Esophagus muscularis mucosa (tissue), 4 donors: ENCODE results near the gene FAM120B. TPM values are rescaled to one million over a fixed set of nuclear protein-coding genes. Genes with fewer than 3 reads are reported as not detected.
A peak's percentile ranks its signal among the peaks of the same experiment; 100 is the strongest.

Experiments used
- DNase-seq: peaks from one replicate; pipeline ENCODE4 v3.0.0-alpha.2; 2017; ENCODE audit errors: extremely low spot score
- H3K27ac ChIP-seq, 4 donors: fragments of 200-600 bp; sonication (generic); replicated peaks in 1 of 4; 1 replicate in 3 of 4; 2 replicates in 1 of 4; pipeline ENCODE4 v1.5.1; 2016 to 2019; ENCODE audit warnings: mild to moderate bottlenecking in 1 of 4
- H3K27me3 ChIP-seq, 4 donors: fragments of 200-600 bp; sonication (generic); one replicate each; pipeline versions ENCODE4 v1.5.1 to v1.6.0; 2016 to 2019
- H3K36me3 ChIP-seq, 4 donors: fragments of 200-600 bp; sonication (generic); one replicate each; pipeline ENCODE4 v1.5.1; 2016 to 2019
- H3K4me1 ChIP-seq, 4 donors: fragments of 200-600 bp; sonication (generic); one replicate each; pipeline ENCODE4 v1.5.1; 2016 to 2019
- H3K4me3 ChIP-seq, 4 donors: fragments of 200-600 bp; sonication (generic); 1 replicate in 2 of 4; 2 replicates in 2 of 4; pipeline ENCODE4 v1.5.1; 2016 to 2019; ENCODE audit warnings: mild to moderate bottlenecking in 4 of 4, moderate library complexity in 1 of 4
- H3K9me3 ChIP-seq, 4 donors: fragments of 200-600 bp; sonication (generic); 1 replicate in 3 of 4; 2 replicates in 1 of 4; pipeline ENCODE4 v1.5.1; 2016 to 2019
- CTCF ChIP-seq, 3 experiments: fragments of 200-600 bp in 2 of 3; fragments of 450-650 bp in 1 of 3; sonication (generic) in 2 of 3; IDR thresholded peaks; one replicate each; pipeline ENCODE4 v1.5.1; 2017 to 2019; ENCODE audit warnings: antibody characterized with exemption in 3 of 3, mild to moderate bottlenecking in 2 of 3, moderate library complexity in 1 of 3
- EP300 ChIP-seq: sonication (generic); formaldehyde crosslinking; IDR thresholded peaks from one replicate; pipeline ENCODE4 v1.6.1; 2017; ENCODE audit warnings: antibody characterized with exemption
- POLR2A ChIP-seq: fragments of 450-650 bp; IDR thresholded peaks from one replicate; pipeline ENCODE4 v1.6.1; 2017; ENCODE audit warnings: antibody characterized with exemption, moderate library complexity, mild to moderate bottlenecking, low read depth
- POLR2AphosphoS5 ChIP-seq, 2 donors: sonication (generic); formaldehyde crosslinking; IDR thresholded peaks; one replicate each; pipeline ENCODE4 v1.6.1; 2017; ENCODE audit warnings: antibody characterized with exemption in 2 of 2
- WGBS: methylation state at CpG from one replicate; pipeline ENCODE4 v1.1.5; 2018; 5-methylcytosine and 5-hydroxymethylcytosine counted together
- intact Hi-C: fragments of 100-400 bp; cut with DNase I; formaldehyde crosslinking; loops from one replicate; pipeline ENCODE4 v1.15.1; 2023
- total RNA-seq, 4 donors: library from RNA; depleted of rRNA; stranded (reverse); fragments of >200 nt; gene quantifications; one replicate each; pipeline versions ENCODE4 v1.1.0 to v1.2.1, GENCODE V29; 2016

Gene FAM120B
- total RNA-seq, 4 donors from 2014 or later, result 28.1 to 49.0 (median 33.7) TPM

GRCh38 chr6:170265655-170266054 is 40.9 kb upstream of the FAM120B start:
- no peaks in the 10 kb centered on the region for H3K9me3 ChIP-seq

GRCh38 chr6:170266061-170266825 is 40.3 kb upstream of the FAM120B start:
- Histone ChIP-seq H3K4me1 (peaks cover 0 to 7% (median 2%) of the 10 kb centered on the region in 4 donors), H3K27me3 (peaks cover 0 to 12% (median 0%) of the 10 kb centered on the region in 4 donors), H3K36me3 (no peaks in the 10 kb centered on the region), H3K9me3 (no peaks in the 10 kb centered on the region), H3K4me3 (no peak overlapping the region), H3K27ac (no peak overlapping the region)
- DNase-seq, result no peak
- TF ChIP-seq POLR2A (no peak), POLR2AphosphoS5 (IDR thresholded peaks at IDR 0.05) (peak in 1 of 2 donors; percentile 40)
- WGBS, result 50% methylated on average over 10 of the region's 18 CpGs
- intact Hi-C loops, result no loop called here

More at GRCh38 chr6:170265655-170266054, 40.9 kb upstream of the FAM120B start:
- peaks cover 0 to 12% (median 0%) of the 10 kb centered on the region in 4 donors for H3K27me3 ChIP-seq
- no peak overlapping the region for H3K27ac ChIP-seq
- intact Hi-C loops, result no loop called here
- H3K4me1 ChIP-seq, result peaks cover 0 to 7% (median 2%) of the 10 kb centered on the region in 4 donors
- WGBS, result 83% methylated on average over 22 of the region's 22 CpGs
- H3K36me3 ChIP-seq, result no peaks in the 10 kb centered on the region
- H3K4me3 ChIP-seq, result no peak overlapping the region
- no peak for DNase-seq
- no peak for TF ChIP-seq CTCF (IDR thresholded peaks at IDR 0.05)
- TF ChIP-seq EP300, result no peak
- TF ChIP-seq POLR2AphosphoS5 (IDR thresholded peaks at IDR 0.05), result no peak
- TF ChIP-seq POLR2A, result no peak

GRCh38 chr6:170267688-170268087 is 38.9 kb upstream of the FAM120B start:
- Histone ChIP-seq H3K27me3 (peaks cover 0 to 2% (median 0%) of the 10 kb centered on the region in 4 donors), H3K4me1 (peaks cover 0 to 7% (median 2%) of the 10 kb centered on the region in 4 donors), H3K27ac (no peak overlapping the region), H3K36me3 (no peaks in the 10 kb centered on the region), H3K9me3 (no peaks in the 10 kb centered on the region), H3K4me3 (no peak overlapping the region)
- TF ChIP-seq POLR2A (no peak), POLR2AphosphoS5 (IDR thresholded peaks at IDR 0.05) (no peak), EP300 (no peak), CTCF (IDR thresholded peaks at IDR 0.05) (no peak)
- 91% methylated on average over 12 of the region's 14 CpGs for WGBS
- DNase-seq, result no peak
- intact Hi-C loops, result no loop called here

- intact Hi-C loops, result no loop called here
- H3K27ac ChIP-seq, result no peak overlapping the region
- no peak for TF ChIP-seq POLR2AphosphoS5 (IDR thresholded peaks at IDR 0.05)
- TF ChIP-seq CTCF (IDR thresholded peaks at IDR 0.05), result no peak
- TF ChIP-seq EP300, result no peak
- no peak for TF ChIP-seq POLR2A
- H3K36me3 ChIP-seq, result no peaks in the 10 kb centered on the region
- H3K27me3 ChIP-seq, result no peaks in the 10 kb centered on the region
- DNase-seq, result no peak
- H3K4me3 ChIP-seq, result no peak overlapping the region
- no peaks in the 10 kb centered on the region for H3K9me3 ChIP-seq
- 88% methylated on average over 19 of the region's 22 CpGs for WGBS
- H3K4me1 ChIP-seq, result peaks cover 0 to 7% (median 2%) of the 10 kb centered on the region in 4 donors
Measured at GRCh38 chr6:170268216-170269129, 38.1 kb upstream of the FAM120B start.
